Adrenal gland (tissue), 12 donors: ENCODE data around the gene MORN4. TPM values are rescaled to one million over a fixed set of nuclear protein-coding genes. Genes with fewer than 3 reads are reported as not detected.

Experiments used
- DNase-seq, 7 donors: peaks; one replicate each; pipeline ENCODE4 v3.0.0-alpha.2; 2019 to 2020
- H3K27ac ChIP-seq, 5 donors: fragments of 200-600 bp; sonication (generic) in 4 of 5; 1 replicate in 3 of 5; 2 replicates in 2 of 5; pipeline versions ENCODE4 v1.5.1 to v1.8.0; 2016 to 2020; ENCODE audit warnings: mild to moderate bottlenecking in 1 of 5
- H3K27me3 ChIP-seq: fragments of 200-600 bp; 2 replicates; pipeline ENCODE4 v1.8.0; 2021
- H3K36me3 ChIP-seq, 2 donors: fragments of 200-600 bp; replicated peaks in 1 of 2; 1 replicate in 1 of 2; 2 replicates in 1 of 2; pipeline versions ENCODE4 v1.5.1 to v1.8.0; 2018 to 2022
- H3K4me1 ChIP-seq, 2 donors: fragments of 200-600 bp; replicated peaks in 1 of 2; 1 replicate in 1 of 2; 2 replicates in 1 of 2; pipeline versions ENCODE4 v1.5.1 to v1.8.0; 2018 to 2021
- H3K4me3 ChIP-seq, 4 donors: fragments of 200-600 bp; sonication (generic) in 3 of 4; one replicate each; pipeline ENCODE4 v1.5.1; 2016 to 2018
- H3K9me3 ChIP-seq, 3 donors: fragments of 200-600 bp; sonication (generic) in 1 of 3; replicated peaks in 1 of 3; 1 replicate in 2 of 3; 2 replicates in 1 of 3; pipeline versions ENCODE4 v1.5.1 to v1.8.0; 2016 to 2021
- POLR2A ChIP-seq, 2 donors: fragments of 450-650 bp; IDR thresholded peaks; one replicate each; pipeline ENCODE4 v1.6.1; 2017; ENCODE audit warnings: antibody characterized with exemption in 2 of 2, mild to moderate bottlenecking in 2 of 2, moderate library complexity in 1 of 2
- WGBS, 4 donors: extraction: QIAGEN DNeasy Blood & Tissue Kit in 2 of 4; methylation state at CpG; one replicate each; pipeline versions ENCODE4 v1.1.5 to v1.1.7; 2013 to 2017; 5-methylcytosine and 5-hydroxymethylcytosine counted together
- intact Hi-C, 2 donors: fragments of 100-400 bp; cut with DNase I; formaldehyde crosslinking; loops; one replicate each; pipeline versions ENCODE4 v1.14.1 to v1.15.0; 2022 to 2023
- polyA plus RNA-seq, 3 donors: library from polyadenylated mRNA; stranded (reverse); fragments of 200-250 nt in 2 of 3; fragments of 350-450 nt in 1 of 3; fragmentation: Illumina TruSeq in 1 of 3; extraction: RNeasy Lipid Tissue Mini Kit (QIAGEN cat#74804) in 1 of 3; gene quantifications; one replicate each; pipeline ENCODE4 v1.2.3, GENCODE V29; 2013 to 2014
- total RNA-seq, 9 donors: library from RNA; depleted of rRNA in 4 of 9; stranded (reverse); fragments of >200 nt in 4 of 9; fragments of 120-200 nt in 1 of 9; fragmentation: NEBNext Ultra II Directional in 1 of 9; extraction: Animal tissue kit (Norgen Biotek cat#: 25700) in 1 of 9; gene quantifications; one replicate each; pipeline versions ENCODE4 v1.1.0 to v1.2.4, GENCODE V29; 2013 to 2023
- TF ChIP-seq, protein P1 (sequence below), 6 experiments: fragments of 450-650 bp in 4 of 6; fragments of 200-600 bp in 2 of 6; sonication (generic) in 1 of 6; IDR thresholded peaks; 1 replicate in 5 of 6; 2 replicates in 1 of 6; pipeline versions ENCODE4 v1.5.1 to v1.8.0; 2016 to 2021; ENCODE audit warnings: antibody characterized with exemption in 6 of 6, mild to moderate bottlenecking in 2 of 6, moderate library complexity in 1 of 6
- donor health status: healthy with polysubstance abuse.
- donor health status: Bipolar disorder and iron deficiency.
- donor health status: DM: yes; HTN: yes; CAD: no.
- donor health status: DM: no; HTN: no; CAD: no.
- donor health status: DM: no; HTN: no; CAD: no.
- donor health status: DM: yes; HTN: yes; CAD: no.

MORN4 gene
- total and polyA plus RNA-seq, 12 donors: 1.6 to 15.0 (median 8.0) TPM

DNA sequence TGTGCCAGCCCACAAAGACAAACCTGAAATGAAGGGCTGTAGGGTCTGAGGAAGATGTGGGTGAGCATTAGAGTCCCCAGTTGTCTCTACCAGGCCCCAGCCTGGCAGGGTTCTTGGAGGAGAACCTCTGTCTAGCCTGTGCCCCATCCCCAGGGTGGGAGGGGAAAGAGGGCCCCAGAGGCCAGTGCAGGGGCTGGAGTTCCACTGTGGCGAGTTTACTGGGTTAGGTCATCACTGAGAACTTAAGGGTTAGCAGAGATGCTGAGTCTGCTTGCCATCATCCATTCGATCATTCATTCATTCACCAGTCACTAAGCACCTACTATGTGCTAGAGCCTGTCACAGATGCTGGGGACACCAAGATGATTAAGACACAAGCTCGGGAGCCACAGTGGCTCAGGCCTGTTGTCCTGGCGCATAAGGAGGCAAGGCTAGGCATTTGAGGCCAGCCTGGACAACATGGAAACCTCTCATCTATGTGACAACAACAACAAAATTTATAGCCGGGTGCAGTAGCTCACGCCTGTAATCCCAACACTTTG is 58.1 kb downstream of the MORN4 start:
- Histone ChIP-seq H3K27ac (peak overlapping the region; percentile 60 to 97 (median 93)), H3K36me3 (peaks cover 0 to 8% of the 10 kb centered on the region in 2 donors), H3K4me3 (no peak overlapping the region), H3K4me1 (peaks cover 6 to 27% of the 10 kb centered on the region in 2 donors), H3K27me3 (no peaks in the 10 kb centered on the region), H3K9me3 (no peaks in the 10 kb centered on the region)
- 83 to 88% (median 87%) methylated on average over 4 to 6 of the region's 6 CpGs for WGBS, 4 donors
- DNase-seq: peak in 2 of 7 donors; percentile 6 to 12
- TF ChIP-seq POLR2A (IDR thresholded peaks at IDR 0.05): no peak
- TF ChIP-seq, protein P1, sequence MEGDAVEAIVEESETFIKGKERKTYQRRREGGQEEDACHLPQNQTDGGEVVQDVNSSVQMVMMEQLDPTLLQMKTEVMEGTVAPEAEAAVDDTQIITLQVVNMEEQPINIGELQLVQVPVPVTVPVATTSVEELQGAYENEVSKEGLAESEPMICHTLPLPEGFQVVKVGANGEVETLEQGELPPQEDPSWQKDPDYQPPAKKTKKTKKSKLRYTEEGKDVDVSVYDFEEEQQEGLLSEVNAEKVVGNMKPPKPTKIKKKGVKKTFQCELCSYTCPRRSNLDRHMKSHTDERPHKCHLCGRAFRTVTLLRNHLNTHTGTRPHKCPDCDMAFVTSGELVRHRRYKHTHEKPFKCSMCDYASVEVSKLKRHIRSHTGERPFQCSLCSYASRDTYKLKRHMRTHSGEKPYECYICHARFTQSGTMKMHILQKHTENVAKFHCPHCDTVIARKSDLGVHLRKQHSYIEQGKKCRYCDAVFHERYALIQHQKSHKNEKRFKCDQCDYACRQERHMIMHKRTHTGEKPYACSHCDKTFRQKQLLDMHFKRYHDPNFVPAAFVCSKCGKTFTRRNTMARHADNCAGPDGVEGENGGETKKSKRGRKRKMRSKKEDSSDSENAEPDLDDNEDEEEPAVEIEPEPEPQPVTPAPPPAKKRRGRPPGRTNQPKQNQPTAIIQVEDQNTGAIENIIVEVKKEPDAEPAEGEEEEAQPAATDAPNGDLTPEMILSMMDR (IDR thresholded peaks at IDR 0.05): no peak
- intact Hi-C loops: loop anchor here in 1 of 2 donors (10.0 kb wide), 1 partner anchor 160 kb away; the partner anchor contains the start of gene ZFYVE27

DNA sequence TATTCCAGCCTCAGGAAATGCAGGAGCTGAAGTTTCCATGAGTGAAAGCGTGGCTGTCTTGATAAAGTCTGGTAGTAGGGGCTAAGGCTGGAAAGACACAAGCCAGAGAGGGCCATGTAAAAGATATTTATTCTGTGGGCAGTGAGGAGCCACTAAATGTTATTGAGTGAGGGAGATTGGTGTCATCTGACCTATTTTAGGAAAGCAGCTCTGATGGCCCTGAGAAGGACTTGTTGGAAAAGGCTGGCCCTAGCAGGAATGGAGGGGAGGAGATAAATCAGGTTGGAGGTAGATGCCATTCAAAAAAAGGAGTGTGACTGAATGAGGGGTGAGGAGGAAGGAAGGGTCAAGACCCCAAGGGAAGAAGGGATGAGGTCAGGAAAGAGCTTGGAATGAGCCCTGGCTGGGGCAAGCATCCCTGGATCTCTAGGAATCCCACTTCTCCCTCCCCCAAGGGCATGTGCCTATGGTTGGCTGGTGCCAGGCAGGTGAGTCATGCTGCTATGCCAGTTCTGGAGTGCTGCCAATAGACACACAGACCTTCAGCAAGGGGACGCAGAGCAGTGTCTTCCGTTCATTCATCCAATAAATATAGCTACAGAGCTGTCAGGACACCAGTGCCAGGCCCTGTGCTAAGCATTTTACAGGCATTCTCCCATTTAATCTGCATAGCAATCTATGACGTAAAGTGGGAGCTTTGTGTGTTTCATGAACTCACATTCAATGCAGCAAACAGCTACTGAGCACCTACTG is 58.8 kb downstream of the MORN4 start:
- WGBS, 4 donors: 35 to 58% (median 50%) methylated on average over 4 of the region's 4 CpGs
- Histone ChIP-seq H3K9me3 (no peaks in the 10 kb centered on the region), H3K4me3 (no peak overlapping the region), H3K27ac (peak overlapping the region; percentile 60 to 97 (median 93)), H3K4me1 (peaks cover 6 to 27% of the 10 kb centered on the region in 2 donors), H3K36me3 (peaks cover 0 to 13% of the 10 kb centered on the region in 2 donors), H3K27me3 (no peaks in the 10 kb centered on the region)
- intact Hi-C loops: loop anchor here (5.0 to 10.0 kb wide), 2 partner anchors 38 to 160 kb away; partner anchors contain the start of gene ZFYVE27 (in 1 of the 2)
- DNase-seq: peak; percentile 92 to 97 (median 96)
- TF ChIP-seq, protein P1 (IDR thresholded peaks at IDR 0.05): no peak
- TF ChIP-seq POLR2A (IDR thresholded peaks at IDR 0.05): peak in 1 of 2 donors; percentile 23

DNA sequence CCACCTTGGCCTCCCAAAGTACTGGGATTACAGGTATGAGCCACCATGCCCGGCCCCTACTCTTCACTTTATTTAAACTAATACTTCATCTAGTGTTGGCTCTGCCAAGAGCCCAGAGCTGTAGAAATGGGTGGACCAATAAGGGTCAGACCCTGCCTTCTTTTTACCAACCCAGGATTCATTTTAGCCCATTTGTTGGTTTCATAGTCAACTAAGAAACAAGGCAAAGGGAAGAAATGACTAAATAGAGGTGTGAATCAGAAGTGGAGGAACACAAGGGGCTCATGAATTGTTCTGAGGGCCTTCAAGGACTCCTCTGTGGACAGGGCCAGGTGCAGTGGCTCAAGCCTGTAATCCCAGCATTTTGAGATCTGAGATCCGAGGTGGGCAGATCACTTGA is 59.6 kb downstream of the MORN4 start:
- DNase-seq: no peak
- 47 to 64% (median 62%) methylated on average over 2 of the region's 2 CpGs for WGBS, 4 donors
- no peak overlapping the region for H3K4me3 ChIP-seq
- peaks cover 6 to 27% of the 10 kb centered on the region in 2 donors for H3K4me1 ChIP-seq
- TF ChIP-seq, protein P1 (IDR thresholded peaks at IDR 0.05): no peak
- no peak for TF ChIP-seq POLR2A (IDR thresholded peaks at IDR 0.05)
- H3K27ac ChIP-seq: peak overlapping the region in 3 of 5 donors; percentile 93 to 97 (median 96)
- no peaks in the 10 kb centered on the region for H3K9me3 ChIP-seq
- peaks cover 0 to 19% of the 10 kb centered on the region in 2 donors for H3K36me3 ChIP-seq
- intact Hi-C loops: loop anchor here (5.0 to 10.0 kb wide), 2 partner anchors 39 to 161 kb away; partner anchors contain the start of gene ZFYVE27 (in 1 of the 2)
- no peaks in the 10 kb centered on the region for H3K27me3 ChIP-seq

DNA sequence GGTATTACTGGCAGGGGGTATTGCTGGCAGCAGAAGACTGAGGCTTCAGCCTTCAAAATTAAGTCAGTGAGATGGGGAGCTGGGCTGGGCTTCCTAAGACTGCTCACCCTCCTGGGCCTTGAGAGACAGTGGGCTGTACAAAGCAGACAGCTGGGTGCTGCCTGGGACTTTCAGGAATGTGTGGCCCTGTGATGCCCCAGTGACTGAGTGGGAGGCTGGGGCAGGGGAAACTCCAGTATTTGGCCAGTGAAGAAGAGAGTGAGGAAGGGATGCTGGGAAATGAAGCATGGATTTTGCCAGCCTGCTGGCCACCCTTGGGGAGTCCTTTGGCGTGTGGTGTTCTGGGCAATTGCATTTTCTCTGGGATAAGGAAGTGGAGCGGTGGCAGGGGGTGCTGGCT is 60.3 kb downstream of the MORN4 start:
- no peaks in the 10 kb centered on the region for H3K9me3 ChIP-seq
- 90 to 100% (median 97%) methylated on average over 2 of the region's 2 CpGs for WGBS, 4 donors
- no peaks in the 10 kb centered on the region for H3K27me3 ChIP-seq
- peak in 1 of 7 donors; percentile 33 for DNase-seq
- peaks cover 0 to 19% of the 10 kb centered on the region in 2 donors for H3K36me3 ChIP-seq
- intact Hi-C loops: loop anchor here (5.0 to 10.0 kb wide), 2 partner anchors 39 to 162 kb away; partner anchors contain the start of gene ZFYVE27 (in 1 of the 2)
- no peak overlapping the region for H3K4me3 ChIP-seq
- peaks cover 6 to 27% of the 10 kb centered on the region in 2 donors for H3K4me1 ChIP-seq
- TF ChIP-seq, protein P1 (IDR thresholded peaks at IDR 0.05): no peak
- TF ChIP-seq POLR2A (IDR thresholded peaks at IDR 0.05): no peak
- H3K27ac ChIP-seq: no peak overlapping the region
